ENCODE results near the gene ATG13.

GRCh38 chr11:46662366-46662765 lies 45.0 kb downstream of the ATG13 start:
- TF ChIP-seq SUZ12 (IDR thresholded peaks at IDR 0.05; ENCODE audit: extremely low read depth, insufficient read depth, insufficient read length) (no peak), ZNF274 (IDR thresholded peaks at IDR 0.05; ENCODE audit: low read depth, low read length) (no peak), YY1 (IDR thresholded peaks at IDR 0.05; ENCODE audit: insufficient read depth, insufficient read length) (no peak)

Data from NT2/D1 (cell line).